Measurements from ENCODE around the gene PCCB. TPM values are rescaled to one million over a fixed set of nuclear protein-coding genes. Genes with fewer than 3 reads are reported as not detected.
"Not testable (repeated sequence)": the region's sequence is repeated elsewhere in the genome, so short reads cannot be mapped to it uniquely, and the experiment has no call there.

PCCB gene
- total RNA-seq, 1 experiment from 2014 or later, result 53.5 TPM

GRCh38 chr3:136353461-136353860 lies 103.3 kb downstream of the PCCB start:
- no peak for ATAC-seq
- POLR2A ChIA-PET (ENCODE audit: unreplicated experiment), result no interaction called here

DNA sequence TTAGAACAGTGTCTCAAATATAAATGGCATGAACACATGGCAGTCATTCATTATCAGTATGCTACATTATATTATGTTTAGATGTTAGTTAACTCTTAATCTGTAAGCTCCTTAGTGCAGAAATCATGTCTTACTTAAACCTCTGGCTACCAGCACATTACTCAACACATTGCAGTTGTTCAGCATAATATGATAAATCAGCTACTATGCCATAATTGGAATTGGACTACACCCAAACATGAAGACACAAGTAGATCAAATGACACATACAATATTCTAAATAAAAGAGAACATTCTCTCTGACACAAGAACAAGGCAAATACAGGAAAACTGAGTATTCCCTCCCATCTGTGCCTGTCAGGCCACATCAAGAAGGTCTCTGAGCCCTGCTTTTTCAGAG lies 116.1 kb downstream of the PCCB start:
- H4K20me1 ChIP-seq (ENCODE audit: low read length), result no peaks in the 10 kb centered on the region
- H3K4me1 ChIP-seq (ENCODE audit: insufficient read depth, low read length), result no peaks in the 10 kb centered on the region
- intact Hi-C loops (cut with micrococcal nuclease), result no loop called here
- no TSS peak for BruUV-seq (replicated peaks)
- H3K27me3 ChIP-seq (ENCODE audit: low read length), result no peaks in the 10 kb centered on the region
- no peaks in the 10 kb centered on the region for H3F3A ChIP-seq (ENCODE audit: low read length, unreplicated experiment)
- no peaks in the 10 kb centered on the region for H3K9me2 ChIP-seq (replicated peaks; ENCODE audit: low read length)
- DNase-seq (no peak), ATAC-seq (no peak)
- H3K4me3 ChIP-seq (ENCODE audit: low read length), result no peak overlapping the region
- POLR2A ChIA-PET (ENCODE audit: unreplicated experiment), result no interaction called here
- no peaks in the 10 kb centered on the region for H3K36me3 ChIP-seq (ENCODE audit: low read depth, low read length)
- H3K4me2 ChIP-seq (ENCODE audit: low read length), result no peak overlapping the region
- H3K79me2 ChIP-seq (ENCODE audit: low read length), result no peaks in the 10 kb centered on the region
- CTCF ChIA-PET, result no interaction called here
- TF ChIP-seq EZH2phosphoT487 (IDR thresholded peaks at IDR 0.05; ENCODE audit: borderline replicate concordance, low read length) (no peak), EZH2 (IDR thresholded peaks at IDR 0.05; ENCODE audit: low read length, unreplicated experiment) (no peak), CTCF (conservative IDR thresholded peaks at IDR 0.05; ENCODE audit: low read depth, low read length) (no peak)
- no peak overlapping the region for H3K27ac ChIP-seq (ENCODE audit: low read length)
- H2AFZ ChIP-seq (ENCODE audit: low read length), result no peak overlapping the region
- no peak overlapping the region for H3K9ac ChIP-seq (ENCODE audit: low read length)
- H3K9me3 ChIP-seq (ENCODE audit: low read length), result no peaks in the 10 kb centered on the region

More at GRCh38 chr3:136353461-136353860, 103.3 kb downstream of the PCCB start:
- Histone ChIP-seq H3K36me3 (ENCODE audit: low read depth, low read length) (no peaks in the 10 kb centered on the region), H3K79me2 (ENCODE audit: low read length) (no peaks in the 10 kb centered on the region), H3K4me1 (ENCODE audit: insufficient read depth, low read length) (0 out of 2 replicates have a peak, but pooled peaks cover 6% of the 10 kb centered on the region), H4K20me1 (ENCODE audit: low read length) (no peaks in the 10 kb centered on the region), H3K4me3 (ENCODE audit: low read length) (no peak overlapping the region), H3K4me2 (ENCODE audit: low read length) (no peak overlapping the region), H3K27me3 (ENCODE audit: low read length) (no peaks in the 10 kb centered on the region), H3F3A (ENCODE audit: low read length, unreplicated experiment) (no peaks in the 10 kb centered on the region), H2AFZ (ENCODE audit: low read length) (no peak overlapping the region), H3K27ac (ENCODE audit: low read length) (no peak overlapping the region), H3K9me2 (replicated peaks; ENCODE audit: low read length) (no peaks in the 10 kb centered on the region), H3K9ac (ENCODE audit: low read length) (no peak overlapping the region), H3K9me3 (ENCODE audit: low read length) (no peaks in the 10 kb centered on the region)
- no peak for DNase-seq
- no TSS peak for BruUV-seq (replicated peaks)
- intact Hi-C loops (cut with micrococcal nuclease), result no loop called here
- no peak for TF ChIP-seq EZH2 (IDR thresholded peaks at IDR 0.05; ENCODE audit: low read length, unreplicated experiment)
- TF ChIP-seq CTCF (conservative IDR thresholded peaks at IDR 0.05; ENCODE audit: low read depth, low read length), result no peak
- TF ChIP-seq EZH2phosphoT487 (IDR thresholded peaks at IDR 0.05; ENCODE audit: borderline replicate concordance, low read length), result no peak
- CTCF ChIA-PET, result no interaction called here

GRCh38 chr3:136375800-136376199 lies 125.7 kb downstream of the PCCB start:
- H4K20me1 ChIP-seq (ENCODE audit: low read length); H3F3A ChIP-seq (ENCODE audit: low read length, unreplicated experiment); intact Hi-C loops (cut with micrococcal nuclease); H3K4me2 ChIP-seq (ENCODE audit: low read length); ATAC-seq; H3K27ac ChIP-seq (ENCODE audit: low read length); CTCF ChIA-PET; DNase-seq; H3K79me2 ChIP-seq (ENCODE audit: low read length); H3K9me3 ChIP-seq (ENCODE audit: low read length); H3K36me3 ChIP-seq (ENCODE audit: low read depth, low read length); H3K27me3 ChIP-seq (ENCODE audit: low read length); H2AFZ ChIP-seq (ENCODE audit: low read length); H3K9me2 ChIP-seq (replicated peaks; ENCODE audit: low read length); H3K4me3 ChIP-seq (ENCODE audit: low read length); POLR2A ChIA-PET (ENCODE audit: unreplicated experiment); H3K9ac ChIP-seq (ENCODE audit: low read length); H3K4me1 ChIP-seq (ENCODE audit: insufficient read depth, low read length); BruUV-seq (replicated peaks): not testable (repeated sequence)
